T-cell (primary cell): Measurements from ENCODE around the gene VMO1. TPM values are rescaled to one million over a fixed set of nuclear protein-coding genes. Genes with fewer than 3 reads are reported as not detected.

Experiments
- ATAC-seq, 4 experiments: fragments of 200-7000 bp in 3 of 4; fragments of 150-1000 bp in 1 of 4; cut with Tn5 transposase; replicated peaks in 1 of 4; 1 replicate in 3 of 4; 2 replicates in 1 of 4; pipeline ENCODE4 v1.10.0; 2021; ENCODE audit warnings: moderate library complexity in 3 of 4, mild to moderate bottlenecking in 2 of 4, moderate number of reproducible peaks in 1 of 4
- CTCF ChIA-PET, 2 donors: fragments of 300-600 bp; sonication (Branson Sonifier 250); formaldehyde crosslinking; loops; one replicate each; lab custom pipeline; 2022; ENCODE audit warnings: antibody characterized with exemption in 2 of 2; lab: Charles Lee
- POLR2A ChIA-PET, 2 donors: fragments of 300-600 bp; sonication (Branson Sonifier 250); formaldehyde crosslinking; loops; one replicate each; lab custom pipeline; 2022; ENCODE audit warnings: antibody characterized with exemption in 2 of 2; lab: Charles Lee
- DNase-seq, 35 experiments: peaks; one replicate each; pipeline versions ENCODE4 v3.0.0 to v3.0.0-alpha.2; 2013 to 2023
- H3K27ac ChIP-seq: one replicate; pipeline ENCODE4 v1.5.1; 2013; ENCODE audit warnings: low read length
- H3K27me3 ChIP-seq, 2 experiments: replicated peaks in 1 of 2; 1 replicate in 1 of 2; 2 replicates in 1 of 2; pipeline versions ENCODE4 v1.6.1 to v1.7.0; 2013; ENCODE audit warnings: low read length in 1 of 2, mixed read lengths in 1 of 2; ENCODE audit not compliant: control insufficient read depth in 2 of 2, insufficient read depth in 2 of 2; ENCODE audit errors: extremely low read depth in 1 of 2
- H3K36me3 ChIP-seq, 2 donors: 1 replicate in 1 of 2; 2 replicates in 1 of 2; pipeline versions ENCODE4 v1.6.1 to v1.7.0; 2013; ENCODE audit warnings: low read length in 1 of 2; ENCODE audit not compliant: control insufficient read depth in 2 of 2, insufficient read depth in 1 of 2; ENCODE audit errors: extremely low read depth in 1 of 2
- H3K4me1 ChIP-seq, 2 experiments: 1 replicate in 1 of 2; 2 replicates in 1 of 2; pipeline versions ENCODE4 v1.6.1 to v1.7.0; 2013; ENCODE audit warnings: low read length in 2 of 2, mixed read lengths in 1 of 2; ENCODE audit not compliant: insufficient read depth in 2 of 2, control insufficient read depth in 1 of 2; ENCODE audit errors: extremely low read depth in 1 of 2
- H3K4me3 ChIP-seq, 2 donors: 1 replicate in 1 of 2; 2 replicates in 1 of 2; pipeline versions ENCODE4 v1.5.1 to v1.7.0; 2013; ENCODE audit warnings: mild to moderate bottlenecking in 2 of 2, low read length in 1 of 2, moderate library complexity in 1 of 2; ENCODE audit not compliant: control insufficient read depth in 1 of 2; ENCODE audit errors: extremely low read depth in 1 of 2
- H3K9me3 ChIP-seq: 2 replicates; pipeline ENCODE4 v1.7.0; 2013
- H3K27ac Mint-ChIP-seq, 2 donors: one replicate each; pipeline ENCODE4 v1.8.0; 2020 to 2021; ENCODE audit warnings: mild to moderate bottlenecking in 2 of 2, mixed read lengths in 2 of 2
- H3K27me3 Mint-ChIP-seq, 2 donors: one replicate each; pipeline ENCODE4 v1.8.0; 2021 to 2022; ENCODE audit warnings: mixed read lengths in 2 of 2
- H3K36me3 Mint-ChIP-seq: one replicate; pipeline ENCODE4 v1.8.0; 2021; ENCODE audit warnings: mixed read lengths
- H3K4me1 Mint-ChIP-seq, 3 donors: one replicate each; pipeline ENCODE4 v1.8.0; 2020 to 2022; ENCODE audit warnings: mixed read lengths in 3 of 3, mild to moderate bottlenecking in 1 of 3
- H3K4me3 Mint-ChIP-seq, 3 donors: one replicate each; pipeline ENCODE4 v1.8.0; 2020 to 2022; ENCODE audit warnings: mild to moderate bottlenecking in 3 of 3, mixed read lengths in 3 of 3, moderate library complexity in 3 of 3
- H3K9me3 Mint-ChIP-seq, 3 donors: one replicate each; pipeline ENCODE4 v1.8.0; 2020 to 2022; ENCODE audit warnings: mixed read lengths in 3 of 3
- WGBS: methylation state at CpG from one replicate; pipeline ENCODE4 v1.1.5; 2013; ENCODE audit warnings: missing lambda C conversion rate; ENCODE audit not compliant: insufficient coverage; 5-methylcytosine and 5-hydroxymethylcytosine counted together
- total RNA-seq, 35 experiments: library from RNA in 6 of 35; stranded (reverse) in 6 of 35; fragments of 120-200 nt in 1 of 35; gene quantifications; one replicate each; pipeline versions ENCODE4 v1.2.1 to v1.2.4 and lab custom pipeline; 2013 to 2026

Gene VMO1
- total RNA-seq, 5 donors from 2014 or later (not counting 1 experiment from before 2014, with no cell fraction given) = 0.38 to 0.82 (median 0.59) TPM; not detected in 1

DNA sequence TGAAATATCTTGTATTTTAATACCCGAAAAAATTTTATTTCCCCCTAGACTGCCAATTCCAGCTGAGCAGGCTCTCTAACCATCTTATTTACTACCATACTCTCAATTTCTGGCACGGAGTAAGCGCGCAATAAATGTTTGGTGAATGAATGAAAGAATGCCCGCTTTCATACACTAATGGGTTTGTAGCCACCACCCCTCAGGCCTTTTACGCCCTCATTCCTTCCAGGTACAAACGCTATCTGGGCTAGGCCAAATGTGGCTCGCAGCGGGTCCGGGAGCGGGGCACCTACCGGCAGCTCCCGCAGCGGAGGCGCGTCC is 20.3 kb upstream of the VMO1 start:
- H3K27me3 ChIP-seq = no peaks in the 10 kb centered on the region
- peak overlapping the region; percentile 69 to 80 (median 72) for H3K4me3 Mint-ChIP-seq
- ChIA-PET POLR2A (interaction anchor here in 1 of 2 donors (0.9 kb wide), 1 partner anchor 93 kb away, joined by 3 read pairs; the partner anchor contains the start of gene C17orf107), CTCF (interaction anchor here in 1 of 2 donors (0.8 kb wide), 1 partner anchor 96 kb away, joined by 3 read pairs; the partner anchor contains the start of gene ARRB2)
- H3K9me3 Mint-ChIP-seq = no peaks in the 10 kb centered on the region
- no peak overlapping the region for H3K27ac ChIP-seq
- H3K4me1 ChIP-seq = peaks cover 3 to 17% of the 10 kb centered on the region in 2 experiments
- peak overlapping the region; percentile 49 to 69 for H3K4me3 ChIP-seq
- no peak for ATAC-seq
- no peak for DNase-seq
- no peak overlapping the region for H3K27ac Mint-ChIP-seq
- peaks cover 0 to 22% (median 12%) of the 10 kb centered on the region in 3 donors for H3K4me1 Mint-ChIP-seq
- no peaks in the 10 kb centered on the region for H3K27me3 Mint-ChIP-seq
- H3K9me3 ChIP-seq = no peaks in the 10 kb centered on the region
- under 1% methylated on average over 11 of the region's 16 CpGs for WGBS
- peaks cover 15% of the 10 kb centered on the region for H3K36me3 Mint-ChIP-seq
- H3K36me3 ChIP-seq = peaks cover 0 to 13% of the 10 kb centered on the region in 2 donors

DNA sequence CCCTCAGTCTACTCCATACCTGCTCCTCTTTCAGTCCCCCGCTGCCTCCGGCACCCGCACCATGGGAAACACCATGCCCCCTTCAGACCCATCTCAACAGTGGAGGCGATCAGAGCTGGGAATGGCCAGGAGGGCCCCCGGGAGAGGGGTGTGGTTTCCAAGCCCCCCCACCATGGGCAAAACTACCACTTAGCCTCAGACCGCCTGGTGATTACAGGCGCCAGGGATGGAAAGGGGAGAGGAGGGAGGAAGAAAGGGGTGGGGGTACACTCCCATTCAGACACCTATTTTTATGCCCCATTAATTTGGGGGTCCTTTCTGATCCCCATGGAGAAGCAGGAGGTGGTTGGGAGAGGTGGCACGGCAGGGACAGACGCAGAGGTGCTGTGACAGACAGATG is 16.1 kb upstream of the VMO1 start, which contains the start of gene C17orf114:
C17orf114 (minus strand) TSS at position 101 of the 400 bp plus-strand sequence.
- Histone ChIP-seq H3K27me3 (no peaks in the 10 kb centered on the region), H3K4me1 (peaks cover 3 to 7% of the 10 kb centered on the region in 2 experiments), H3K4me3 (no peak within 1 kb of the TSS), H3K9me3 (no peaks in the 10 kb centered on the region), H3K27ac (no peak within 1 kb of the TSS), H3K36me3 (peaks cover 0 to 19% of the 10 kb centered on the region in 2 donors)
- H3K27ac Mint-ChIP-seq = no peak within 1 kb of the TSS
- peaks cover 13% of the 10 kb centered on the region for H3K36me3 Mint-ChIP-seq
- H3K4me1 Mint-ChIP-seq = peaks cover 0 to 10% (median 6%) of the 10 kb centered on the region in 3 donors
- no CpG with 5 or more reads among the region's 9 CpGs for WGBS
- POLR2A ChIA-PET = no interaction called here
- ATAC-seq (no peak), DNase-seq (no peak)
- H3K9me3 Mint-ChIP-seq = no peaks in the 10 kb centered on the region
- no peaks in the 10 kb centered on the region for H3K27me3 Mint-ChIP-seq
- H3K4me3 Mint-ChIP-seq = no peak within 1 kb of the TSS
- CTCF ChIA-PET = no interaction called here

DNA sequence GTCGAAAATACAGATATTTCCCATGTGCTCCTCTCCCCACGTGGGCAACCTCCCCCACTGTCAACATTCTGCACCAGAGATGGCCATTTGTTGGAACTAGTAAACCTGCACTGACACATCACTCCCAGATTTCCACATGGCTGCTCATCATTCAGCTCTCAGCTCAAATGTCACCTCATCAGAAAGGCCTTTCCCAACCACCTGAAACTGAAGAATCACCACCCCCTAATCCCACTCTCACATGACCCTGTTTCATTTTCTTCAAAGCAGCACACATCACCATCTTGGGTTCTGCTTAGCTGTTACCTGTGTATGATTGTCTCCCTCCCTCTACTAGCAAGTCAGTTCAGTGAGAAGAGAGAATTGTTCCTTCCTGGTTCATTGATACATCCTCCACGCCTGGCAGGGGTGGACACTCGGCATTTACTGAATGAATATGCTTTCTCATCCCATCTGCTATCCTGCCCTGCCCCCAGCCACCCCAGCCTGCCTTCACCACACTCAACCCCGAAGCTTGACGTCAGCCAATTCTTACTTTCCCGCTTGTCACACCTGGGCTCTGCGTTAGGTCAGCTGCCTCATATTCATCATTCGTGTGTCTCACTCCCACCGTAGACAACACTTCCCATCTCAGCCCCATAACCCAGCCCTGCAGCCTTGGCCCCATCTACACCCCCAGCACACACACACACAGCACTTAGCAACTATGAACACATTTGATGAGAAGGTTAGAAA is 14.5 kb upstream of the VMO1 start:
- H3K36me3 Mint-ChIP-seq = peaks cover 16% of the 10 kb centered on the region
- H3K4me3 Mint-ChIP-seq = no peak overlapping the region
- H3K4me1 ChIP-seq = peaks cover 5 to 17% of the 10 kb centered on the region in 2 experiments
- ChIA-PET POLR2A (interaction anchor here (0.6 to 0.7 kb wide), 3 partner anchors 59 to 606 kb away, joined by 3 to 6 read pairs (median 3); no protein-coding TSS in a partner anchor), CTCF (no interaction called here)
- no peaks in the 10 kb centered on the region for H3K27me3 Mint-ChIP-seq
- no peaks in the 10 kb centered on the region for H3K9me3 ChIP-seq
- H3K27ac Mint-ChIP-seq = peak overlapping the region in 1 of 2 donors; percentile 5
- 81% methylated on average over 10 of the region's 10 CpGs for WGBS
- no peak for DNase-seq
- peaks cover 11 to 15% (median 13%) of the 10 kb centered on the region in 3 donors for H3K4me1 Mint-ChIP-seq
- no peaks in the 10 kb centered on the region for H3K27me3 ChIP-seq
- peaks cover 0 to 19% of the 10 kb centered on the region in 2 donors for H3K36me3 ChIP-seq
- H3K27ac ChIP-seq = no peak overlapping the region
- no peak overlapping the region for H3K4me3 ChIP-seq
- H3K9me3 Mint-ChIP-seq = no peaks in the 10 kb centered on the region
- ATAC-seq = no peak

DNA sequence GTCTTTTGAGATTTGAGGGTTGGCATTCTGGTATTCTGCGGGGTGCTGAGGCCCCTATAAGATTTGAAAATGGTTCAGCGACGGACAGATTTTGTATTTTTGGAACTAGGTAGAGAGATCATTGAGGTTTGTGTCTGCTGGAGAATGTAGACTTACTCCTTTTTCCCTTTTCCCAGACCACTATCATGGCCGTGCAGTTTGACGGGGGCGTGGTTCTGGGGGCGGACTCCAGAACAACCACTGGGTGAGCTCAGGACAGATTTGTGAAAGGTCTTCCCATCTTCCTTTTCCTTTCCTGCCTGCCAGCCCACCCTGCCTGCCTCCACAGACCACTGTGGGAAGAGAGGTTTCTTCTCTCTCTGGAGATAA is 10.4 kb upstream of the VMO1 start:
- WGBS = no CpG with 5 or more reads among the region's 7 CpGs
- H3K36me3 Mint-ChIP-seq = peaks cover 16% of the 10 kb centered on the region
- no peaks in the 10 kb centered on the region for H3K9me3 Mint-ChIP-seq
- peaks cover 0 to 19% of the 10 kb centered on the region in 2 donors for H3K36me3 ChIP-seq
- H3K4me3 ChIP-seq = peak overlapping the region; percentile 70
- peaks cover 5 to 20% of the 10 kb centered on the region in 2 experiments for H3K4me1 ChIP-seq
- ATAC-seq (no peak), DNase-seq (peak in 1 of 35 experiments; percentile 22)
- peak overlapping the region; percentile 99 for H3K27ac Mint-ChIP-seq
- H3K4me3 Mint-ChIP-seq = peak overlapping the region; percentile 94 to 100 (median 100)
- no peaks in the 10 kb centered on the region for H3K9me3 ChIP-seq
- ChIA-PET CTCF (interaction anchor here (0.5 to 1.1 kb wide), 3 partner anchors 12 to 210 kb away, joined by 3 to 8 read pairs (median 5); partner anchors contain the start of gene ARRB2 (in 1 of the 2)), POLR2A (interaction anchor here in 1 of 2 donors (1.0 kb wide), 1 partner anchor 13 kb away, joined by 8 read pairs; no protein-coding TSS in a partner anchor)
- H3K27me3 ChIP-seq = no peaks in the 10 kb centered on the region
- H3K27me3 Mint-ChIP-seq = no peaks in the 10 kb centered on the region
- H3K4me1 Mint-ChIP-seq = peaks cover 13 to 14% (median 13%) of the 10 kb centered on the region in 3 donors
- H3K27ac ChIP-seq = peak overlapping the region; percentile 65

DNA sequence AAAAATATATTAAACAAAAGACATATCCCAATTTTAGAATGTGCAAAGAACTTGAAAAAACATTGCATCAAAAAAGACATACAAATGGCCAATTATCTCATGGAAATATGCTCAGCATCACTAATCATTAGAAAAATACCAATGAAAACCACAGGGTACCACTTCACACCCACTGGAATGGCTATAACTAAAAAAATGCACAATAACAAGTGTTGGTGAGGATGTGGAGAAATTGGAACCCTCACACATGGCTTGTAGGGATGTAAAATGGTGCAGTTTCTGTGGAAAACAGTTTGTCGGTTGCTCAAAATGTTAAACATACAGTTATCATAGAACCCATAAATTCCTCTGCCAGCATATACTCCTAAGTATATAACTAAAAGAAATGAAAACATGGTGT is 9.0 kb upstream of the VMO1 start:
- peaks cover 16% of the 10 kb centered on the region for H3K36me3 Mint-ChIP-seq
- ChIA-PET POLR2A (no interaction called here), CTCF (no interaction called here)
- ATAC-seq (no peak), DNase-seq (no peak)
- Histone ChIP-seq H3K36me3 (peaks cover 0 to 19% of the 10 kb centered on the region in 2 donors), H3K9me3 (no peaks in the 10 kb centered on the region), H3K27ac (no peak overlapping the region), H3K4me1 (peaks cover 10 to 31% of the 10 kb centered on the region in 2 experiments), H3K4me3 (no peak overlapping the region), H3K27me3 (no peaks in the 10 kb centered on the region)
- H3K27ac Mint-ChIP-seq = peak overlapping the region in 1 of 2 donors; percentile 99
- WGBS = no CpG with 5 or more reads among the region's 1 CpG
- no peaks in the 10 kb centered on the region for H3K27me3 Mint-ChIP-seq
- H3K4me3 Mint-ChIP-seq = peak overlapping the region in 1 of 3 donors; percentile 100
- no peaks in the 10 kb centered on the region for H3K9me3 Mint-ChIP-seq
- peaks cover 18 to 23% (median 22%) of the 10 kb centered on the region in 3 donors for H3K4me1 Mint-ChIP-seq

DNA sequence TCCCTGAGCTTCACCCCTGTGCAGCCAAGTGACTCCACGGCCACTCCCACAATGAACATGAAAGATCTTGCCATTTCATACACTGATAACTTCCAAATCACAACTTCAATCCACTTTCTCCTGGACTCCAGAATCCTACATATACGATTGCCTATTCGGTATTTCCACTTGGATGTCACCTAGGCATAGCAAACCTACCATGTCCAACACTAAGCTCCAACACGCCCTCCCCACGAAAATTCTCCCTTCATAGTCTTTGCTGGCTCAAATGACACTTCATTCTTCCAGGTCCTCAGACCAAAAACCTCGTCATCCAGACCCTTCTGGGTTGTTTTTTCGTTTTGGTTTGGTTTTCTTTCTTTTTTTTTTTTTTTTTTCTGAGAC is 4.5 kb upstream of the VMO1 start:
- Mint-ChIP-seq H3K4me1 (peaks cover 19 to 27% (median 22%) of the 10 kb centered on the region in 3 donors), H3K36me3 (no peaks in the 10 kb centered on the region), H3K27ac (peak overlapping the region; percentile 68 to 82), H3K27me3 (peaks cover 22 to 24% of the 10 kb centered on the region in 2 donors), H3K4me3 (peak overlapping the region; percentile 83 to 91 (median 85)), H3K9me3 (no peaks in the 10 kb centered on the region)
- ChIA-PET CTCF (interaction anchor here (0.5 to 1.8 kb wide), 13 partner anchors 14 to 149 kb away, joined by 3 to 12 read pairs (median 4); partner anchors contain the start of genes MED11 (in 2 of the 2), ARRB2 (in 1 of the 2), RNF167 (in 1 of the 2) and SLC25A11 (in 1 of the 2)), POLR2A (interaction anchor here in 1 of 2 donors (0.5 kb wide), 1 partner anchor 63 kb away, joined by 5 read pairs; no protein-coding TSS in a partner anchor)
- Histone ChIP-seq H3K36me3 (no peaks in the 10 kb centered on the region), H3K9me3 (no peaks in the 10 kb centered on the region), H3K27me3 (peaks cover 7 to 36% of the 10 kb centered on the region in 2 experiments), H3K4me1 (peaks cover 8 to 33% of the 10 kb centered on the region in 2 experiments), H3K4me3 (peak overlapping the region; percentile 47 to 64), H3K27ac (peak overlapping the region; percentile 47)
- no peak for DNase-seq
- no peak for ATAC-seq
- 89% methylated on average over 2 of the region's 7 CpGs for WGBS
